Testis (tissue), 3 donors: ENCODE data around the gene ATP10B. TPM values are rescaled to one million over a fixed set of nuclear protein-coding genes. Genes with fewer than 3 reads are reported as not detected.

Experiments used
- DNase-seq: peaks from one replicate; pipeline ENCODE4 v3.0.0-alpha.2; 2019
- H3K27ac ChIP-seq, 2 donors: fragments of 200-600 bp; sonication (generic); one replicate each; pipeline ENCODE4 v1.5.1; 2019
- H3K27me3 ChIP-seq: fragments of 200-600 bp; sonication (generic); one replicate; pipeline ENCODE4 v1.5.1; 2019
- H3K36me3 ChIP-seq: fragments of 200-600 bp; sonication (generic); one replicate; pipeline ENCODE4 v1.5.1; 2017; ENCODE audit warnings: low read depth; ENCODE audit errors: missing control alignments
- H3K4me1 ChIP-seq: fragments of 200-600 bp; sonication (generic); one replicate; pipeline ENCODE4 v1.5.1; 2019
- H3K4me3 ChIP-seq, 2 donors: fragments of 200-600 bp; sonication (generic); one replicate each; pipeline ENCODE4 v1.5.1; 2017 to 2019
- H3K9me3 ChIP-seq: fragments of 200-600 bp; sonication (generic); one replicate; pipeline ENCODE4 v1.5.1; 2017
- POLR2A ChIP-seq: fragments of 450-650 bp; IDR thresholded peaks from one replicate; pipeline ENCODE4 v1.6.1; 2017; ENCODE audit warnings: antibody characterized with exemption, mild to moderate bottlenecking, moderate library complexity
- WGBS, 2 donors: methylation state at CpG; one replicate each; pipeline ENCODE4 v1.1.5; 2018; 5-methylcytosine and 5-hydroxymethylcytosine counted together
- intact Hi-C: fragments of 100-400 bp; cut with DNase I; formaldehyde crosslinking; loops from one replicate; pipeline ENCODE4 v1.15.1; 2023; ENCODE audit warnings: low total_unique reads
- polyA plus RNA-seq: library from polyadenylated mRNA; stranded (reverse); fragments of 350-450 nt; fragmentation: Illumina TruSeq; extraction: RNeasy Lipid Tissue Mini Kit (QIAGEN cat#74804); gene quantifications from one replicate; pipeline ENCODE4 v1.2.3, GENCODE V29; 2014; ENCODE audit warnings: low read depth, low replicate concordance; ENCODE audit not compliant: insufficient read depth
- total RNA-seq, 2 donors: library from RNA; depleted of rRNA; stranded (reverse); fragments of >200 nt; gene quantifications; one replicate each; pipeline ENCODE4 v1.2.3, GENCODE V29; 2016
- TF ChIP-seq, protein P1 (sequence below), 3 experiments: fragments of 450-650 bp in 2 of 3; fragments of 200-600 bp in 1 of 3; sonication (generic) in 1 of 3; IDR thresholded peaks; one replicate each; pipeline ENCODE4 v1.5.1; 2016 to 2019; ENCODE audit warnings: antibody characterized with exemption in 3 of 3, mild to moderate bottlenecking in 2 of 3, moderate library complexity in 1 of 3

Gene ATP10B
- total and polyA plus RNA-seq, 3 donors from 2014 or later = 0.63 to 2.0 (median 1.9) TPM

DNA sequence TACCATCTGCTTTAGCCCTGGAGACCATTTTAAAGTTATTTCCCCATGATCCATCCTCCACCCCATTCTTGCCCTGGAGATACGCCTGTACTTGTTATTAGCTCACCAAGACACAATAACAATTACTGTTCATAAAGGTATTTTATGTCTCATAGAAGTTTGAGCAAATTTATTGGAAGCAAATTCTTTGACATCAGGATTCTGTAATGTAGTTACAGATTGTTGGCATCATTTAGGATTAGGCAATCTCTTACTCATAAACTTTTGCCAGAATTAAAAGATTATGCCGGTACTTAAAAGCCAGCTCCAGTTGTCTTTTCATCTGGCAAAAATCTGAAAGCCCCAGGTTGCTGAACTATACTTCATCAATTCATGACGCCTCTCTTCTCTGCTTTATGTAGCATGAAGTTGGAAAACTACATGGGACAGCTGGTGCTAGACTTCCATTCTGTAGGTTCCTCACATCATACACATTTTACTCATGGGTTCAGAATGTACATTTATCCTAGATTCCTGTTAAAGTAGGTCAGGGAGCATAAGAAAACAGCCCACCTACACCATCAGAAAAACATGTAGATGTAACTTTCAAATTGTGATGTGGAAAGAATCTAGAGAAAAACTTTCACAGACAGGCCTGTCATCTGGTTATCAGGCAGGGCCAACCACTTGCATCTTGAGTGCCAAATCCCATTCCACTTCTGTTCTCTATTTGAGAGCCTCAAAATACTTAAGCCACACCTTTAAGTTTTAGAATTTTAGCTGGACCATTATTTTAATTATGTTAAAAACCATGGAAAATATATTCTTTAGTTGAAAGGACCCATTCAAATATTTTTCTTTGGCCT, 14.0 kb downstream of the ATP10B start:
- no peak for DNase-seq
- TF ChIP-seq, protein P1, sequence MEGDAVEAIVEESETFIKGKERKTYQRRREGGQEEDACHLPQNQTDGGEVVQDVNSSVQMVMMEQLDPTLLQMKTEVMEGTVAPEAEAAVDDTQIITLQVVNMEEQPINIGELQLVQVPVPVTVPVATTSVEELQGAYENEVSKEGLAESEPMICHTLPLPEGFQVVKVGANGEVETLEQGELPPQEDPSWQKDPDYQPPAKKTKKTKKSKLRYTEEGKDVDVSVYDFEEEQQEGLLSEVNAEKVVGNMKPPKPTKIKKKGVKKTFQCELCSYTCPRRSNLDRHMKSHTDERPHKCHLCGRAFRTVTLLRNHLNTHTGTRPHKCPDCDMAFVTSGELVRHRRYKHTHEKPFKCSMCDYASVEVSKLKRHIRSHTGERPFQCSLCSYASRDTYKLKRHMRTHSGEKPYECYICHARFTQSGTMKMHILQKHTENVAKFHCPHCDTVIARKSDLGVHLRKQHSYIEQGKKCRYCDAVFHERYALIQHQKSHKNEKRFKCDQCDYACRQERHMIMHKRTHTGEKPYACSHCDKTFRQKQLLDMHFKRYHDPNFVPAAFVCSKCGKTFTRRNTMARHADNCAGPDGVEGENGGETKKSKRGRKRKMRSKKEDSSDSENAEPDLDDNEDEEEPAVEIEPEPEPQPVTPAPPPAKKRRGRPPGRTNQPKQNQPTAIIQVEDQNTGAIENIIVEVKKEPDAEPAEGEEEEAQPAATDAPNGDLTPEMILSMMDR (IDR thresholded peaks at IDR 0.05) = no peak
- TF ChIP-seq POLR2A = no peak
- Histone ChIP-seq H3K4me3 (no peak overlapping the region), H3K27me3 (no peaks in the 10 kb centered on the region), H3K36me3 (no peaks in the 10 kb centered on the region), H3K9me3 (no peaks in the 10 kb centered on the region), H3K4me1 (no peaks in the 10 kb centered on the region), H3K27ac (no peak overlapping the region)
- intact Hi-C loops = no loop called here
- WGBS, 2 donors = 91 to 96% methylated on average over 3 of the region's 3 CpGs

DNA sequence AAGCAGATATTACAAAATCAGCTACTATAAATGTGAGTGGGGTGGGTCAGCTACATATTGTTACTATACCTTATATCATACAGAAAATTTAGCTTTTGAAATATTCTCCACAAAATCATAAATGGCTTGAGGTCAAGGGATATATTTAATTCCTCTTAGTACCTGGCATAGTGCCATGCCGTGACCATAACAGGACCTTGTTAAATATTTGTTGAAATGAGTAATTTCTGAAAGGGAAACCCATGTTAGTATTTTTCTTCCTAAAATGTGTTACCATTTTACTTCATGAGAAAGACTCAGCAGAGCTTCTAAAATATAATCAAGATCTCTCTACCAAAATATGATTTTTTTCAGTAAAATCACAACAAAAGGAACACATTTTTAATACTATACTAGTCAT, 14.8 kb downstream of the ATP10B start:
- no peak overlapping the region for H3K27ac ChIP-seq
- no peaks in the 10 kb centered on the region for H3K36me3 ChIP-seq
- H3K4me1 ChIP-seq = no peaks in the 10 kb centered on the region
- DNase-seq = no peak
- no peak overlapping the region for H3K4me3 ChIP-seq
- 0 to 2% methylated on average over 1 of the region's 1 CpG for WGBS, 2 donors
- H3K9me3 ChIP-seq = no peaks in the 10 kb centered on the region
- H3K27me3 ChIP-seq = no peaks in the 10 kb centered on the region
- intact Hi-C loops = no loop called here
- TF ChIP-seq POLR2A = no peak
- TF ChIP-seq, protein P1 (IDR thresholded peaks at IDR 0.05) = no peak

- Histone ChIP-seq H3K27ac (no peak overlapping the region), H3K36me3 (no peaks in the 10 kb centered on the region), H3K27me3 (no peaks in the 10 kb centered on the region), H3K4me3 (no peak overlapping the region), H3K4me1 (no peaks in the 10 kb centered on the region), H3K9me3 (no peaks in the 10 kb centered on the region)
- intact Hi-C loops = no loop called here
- WGBS, 2 donors = 73 to 82% methylated on average over 2 of the region's 2 CpGs
- TF ChIP-seq POLR2A = no peak
- TF ChIP-seq, protein P1 (IDR thresholded peaks at IDR 0.05) = no peak
- no peak for DNase-seq
These were observed 16.0 kb downstream of the ATP10B start for GRCh38 chr5:160835818-160836528.

GRCh38 chr5:160835376-160835775, 16.6 kb downstream of the ATP10B start:
- Histone ChIP-seq H3K4me1 (no peaks in the 10 kb centered on the region), H3K36me3 (no peaks in the 10 kb centered on the region), H3K9me3 (no peaks in the 10 kb centered on the region), H3K27ac (no peak overlapping the region), H3K27me3 (no peaks in the 10 kb centered on the region), H3K4me3 (no peak overlapping the region)
- intact Hi-C loops = no loop called here
- TF ChIP-seq, protein P1 (IDR thresholded peaks at IDR 0.05) = no peak
- TF ChIP-seq POLR2A = no peak
- DNase-seq = no peak
